Measurements from ENCODE around the gene CAPN7. TPM values are rescaled to one million over a fixed set of nuclear protein-coding genes. Genes with fewer than 3 reads are reported as not detected.
A peak's percentile ranks its signal among the peaks of the same experiment; 100 is the strongest.

Gene CAPN7
- total and polyA plus RNA-seq, 8 donors: 38.0 to 66.5 (median 51.5) TPM

DNA sequence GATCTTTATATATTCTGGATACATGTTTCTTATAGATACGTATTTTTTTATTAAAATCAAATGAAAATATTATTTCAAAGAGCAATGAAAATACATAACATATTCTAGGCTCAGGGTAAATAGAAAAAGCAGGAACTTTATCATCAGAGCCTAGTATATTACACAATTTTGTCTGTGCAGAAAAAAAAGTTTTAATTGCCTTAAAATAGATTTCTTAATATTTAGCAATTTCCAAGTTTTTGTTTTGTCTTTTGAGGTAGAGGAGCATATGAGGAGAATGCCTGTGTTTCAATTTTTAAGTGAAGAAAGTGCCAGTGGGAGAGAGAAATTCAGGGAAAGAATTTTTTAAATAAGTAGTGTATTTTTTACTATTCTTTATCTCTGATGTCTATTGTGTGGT is 10.5 kb downstream of the CAPN7 start:
- intact Hi-C loops (cut with DNase I): no loop called here
- no peaks in the 10 kb centered on the region for H3K9me3 ChIP-seq
- peaks cover 0 to 73% of the 10 kb centered on the region in 2 donors for H3K36me3 ChIP-seq
- ATAC-seq: no peak
- peaks cover 0 to 15% of the 10 kb centered on the region in 2 donors for H3K4me1 ChIP-seq
- no peak for DNase-seq
- TF ChIP-seq, protein P1, sequence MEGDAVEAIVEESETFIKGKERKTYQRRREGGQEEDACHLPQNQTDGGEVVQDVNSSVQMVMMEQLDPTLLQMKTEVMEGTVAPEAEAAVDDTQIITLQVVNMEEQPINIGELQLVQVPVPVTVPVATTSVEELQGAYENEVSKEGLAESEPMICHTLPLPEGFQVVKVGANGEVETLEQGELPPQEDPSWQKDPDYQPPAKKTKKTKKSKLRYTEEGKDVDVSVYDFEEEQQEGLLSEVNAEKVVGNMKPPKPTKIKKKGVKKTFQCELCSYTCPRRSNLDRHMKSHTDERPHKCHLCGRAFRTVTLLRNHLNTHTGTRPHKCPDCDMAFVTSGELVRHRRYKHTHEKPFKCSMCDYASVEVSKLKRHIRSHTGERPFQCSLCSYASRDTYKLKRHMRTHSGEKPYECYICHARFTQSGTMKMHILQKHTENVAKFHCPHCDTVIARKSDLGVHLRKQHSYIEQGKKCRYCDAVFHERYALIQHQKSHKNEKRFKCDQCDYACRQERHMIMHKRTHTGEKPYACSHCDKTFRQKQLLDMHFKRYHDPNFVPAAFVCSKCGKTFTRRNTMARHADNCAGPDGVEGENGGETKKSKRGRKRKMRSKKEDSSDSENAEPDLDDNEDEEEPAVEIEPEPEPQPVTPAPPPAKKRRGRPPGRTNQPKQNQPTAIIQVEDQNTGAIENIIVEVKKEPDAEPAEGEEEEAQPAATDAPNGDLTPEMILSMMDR (IDR thresholded peaks at IDR 0.05): no peak
- no peaks in the 10 kb centered on the region for H3K27me3 ChIP-seq
- H3K27ac ChIP-seq: no peak overlapping the region
- H3K4me3 ChIP-seq: no peak overlapping the region

DNA sequence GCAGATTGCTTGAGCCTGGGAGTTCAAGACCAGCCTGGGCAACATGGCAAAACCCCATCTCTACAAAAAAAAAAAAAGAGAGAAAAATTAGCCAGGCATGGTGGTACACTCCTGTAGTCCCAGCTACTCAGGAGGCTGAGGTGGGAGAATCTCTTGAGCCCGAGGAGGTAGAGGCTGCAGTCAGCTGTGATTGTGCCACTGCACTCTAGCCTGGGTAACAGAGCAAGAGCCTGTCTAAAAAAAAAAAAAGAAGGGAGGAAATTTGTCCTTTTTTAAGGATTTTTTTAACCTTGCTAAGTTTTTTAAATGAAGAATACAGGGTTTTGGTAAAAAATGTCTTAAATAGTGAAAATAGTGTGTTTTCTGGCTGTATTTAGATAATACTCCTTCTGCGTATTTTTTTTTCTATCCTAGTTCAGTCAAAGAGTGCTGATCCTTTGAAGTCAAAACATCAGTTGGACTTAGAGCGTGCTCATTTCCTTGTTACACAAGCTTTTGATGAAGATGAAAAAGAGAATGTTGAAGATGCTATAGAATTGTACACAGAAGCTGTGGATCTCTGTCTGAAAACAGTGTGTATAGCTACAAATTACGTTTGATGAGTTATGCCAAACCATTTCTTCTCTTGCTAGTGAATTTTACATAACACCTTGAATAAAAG is 11.1 kb downstream of the CAPN7 start:
- Histone ChIP-seq H3K27ac (no peak overlapping the region), H3K9me3 (no peaks in the 10 kb centered on the region), H3K36me3 (peaks cover 0 to 77% of the 10 kb centered on the region in 2 donors), H3K27me3 (no peaks in the 10 kb centered on the region), H3K4me3 (no peak overlapping the region), H3K4me1 (peaks cover 0 to 15% of the 10 kb centered on the region in 2 donors)
- intact Hi-C loops (cut with DNase I): no loop called here
- no peak for ATAC-seq
- no peak for DNase-seq
- TF ChIP-seq, protein P1 (IDR thresholded peaks at IDR 0.05): no peak

DNA sequence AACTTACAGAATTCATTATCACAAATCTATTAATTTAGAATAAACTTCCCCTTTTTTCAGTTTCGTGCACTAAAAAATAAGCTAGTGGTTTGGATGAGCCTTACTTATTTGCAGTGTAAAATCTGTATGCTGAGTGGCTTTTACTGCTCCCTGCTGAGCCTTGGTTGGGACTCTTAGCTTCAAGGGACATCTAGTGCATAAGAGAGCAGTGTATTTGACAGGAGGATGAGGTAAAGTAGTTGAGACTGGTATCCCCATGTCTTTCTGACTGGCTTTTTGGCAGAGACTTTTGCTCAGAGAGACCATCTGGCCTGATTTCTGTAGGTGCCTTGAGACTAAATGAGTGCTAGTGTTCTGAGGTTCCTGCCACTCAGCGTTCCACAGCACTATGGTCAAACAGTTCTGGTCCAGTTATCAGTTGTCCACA is 11.8 kb downstream of the CAPN7 start:
- ATAC-seq: peak; percentile 34
- intact Hi-C loops (cut with DNase I): no loop called here
- Histone ChIP-seq H3K4me1 (peaks cover 0 to 15% of the 10 kb centered on the region in 2 donors), H3K27ac (no peak overlapping the region), H3K36me3 (peaks cover 0 to 78% of the 10 kb centered on the region in 2 donors), H3K27me3 (no peaks in the 10 kb centered on the region), H3K4me3 (no peak overlapping the region), H3K9me3 (no peaks in the 10 kb centered on the region)
- TF ChIP-seq, protein P1 (IDR thresholded peaks at IDR 0.05): no peak
- no peak for DNase-seq

DNA sequence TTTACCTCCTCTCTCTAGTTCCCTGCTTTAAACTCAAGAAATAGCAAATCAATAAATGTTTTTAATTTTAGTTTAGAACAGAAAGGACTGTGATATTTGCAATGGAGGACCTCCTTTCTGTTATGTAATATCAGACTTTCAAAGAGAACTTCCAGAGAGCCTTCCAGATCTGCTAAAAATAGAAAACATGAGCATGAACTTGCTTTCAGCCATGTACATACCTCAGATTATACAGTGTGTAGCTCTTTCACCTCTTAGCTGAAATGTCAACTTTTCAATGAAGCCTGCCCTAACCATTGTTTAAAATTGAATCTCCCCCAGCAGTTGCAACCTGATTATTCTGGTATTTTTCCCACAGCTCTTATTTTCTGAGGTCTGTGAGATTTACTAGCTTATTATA is 12.6 kb downstream of the CAPN7 start:
- Histone ChIP-seq H3K27me3 (no peaks in the 10 kb centered on the region), H3K4me1 (peaks cover 0 to 15% of the 10 kb centered on the region in 2 donors), H3K36me3 (peaks cover 0 to 79% of the 10 kb centered on the region in 2 donors), H3K9me3 (no peaks in the 10 kb centered on the region), H3K4me3 (no peak overlapping the region), H3K27ac (no peak overlapping the region)
- ATAC-seq (peak; percentile 68), DNase-seq (no peak)
- intact Hi-C loops (cut with DNase I): no loop called here
- TF ChIP-seq, protein P1 (IDR thresholded peaks at IDR 0.05): no peak

DNA sequence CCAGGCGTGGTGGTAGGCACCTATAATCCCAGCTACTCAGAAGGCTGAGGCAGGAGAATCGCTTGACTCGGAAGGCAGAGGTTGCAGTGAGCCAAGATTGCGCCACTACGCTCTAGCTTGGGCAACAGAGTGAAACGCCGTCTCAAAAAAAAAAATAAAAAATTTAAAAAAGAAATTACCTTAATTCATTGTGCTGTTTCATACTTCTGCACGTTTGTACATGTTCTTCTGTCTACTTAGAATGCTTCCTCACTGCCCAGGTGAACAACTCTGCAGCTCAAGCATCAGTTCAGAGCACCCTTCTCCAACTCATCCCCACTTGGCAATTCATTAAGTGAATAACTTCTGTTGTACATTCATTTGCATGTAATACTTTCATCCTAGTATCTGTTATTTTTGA is 14.0 kb downstream of the CAPN7 start:
- H3K27me3 ChIP-seq: no peaks in the 10 kb centered on the region
- DNase-seq (no peak), ATAC-seq (no peak)
- H3K4me1 ChIP-seq: peaks cover 0 to 15% of the 10 kb centered on the region in 2 donors
- H3K36me3 ChIP-seq: peaks cover 0 to 79% of the 10 kb centered on the region in 2 donors
- H3K4me3 ChIP-seq: no peak overlapping the region
- TF ChIP-seq, protein P1 (IDR thresholded peaks at IDR 0.05): no peak
- H3K27ac ChIP-seq: no peak overlapping the region
- intact Hi-C loops (cut with DNase I): no loop called here
- no peaks in the 10 kb centered on the region for H3K9me3 ChIP-seq

All from left lung (tissue), 10 donors.